Measurements from ENCODE around the gene CDH8.

CDH8 gene

GRCh38 chr16:62021161-62021581 is 15.1 kb downstream of the CDH8 start:
- no peak overlapping the region for H3K4me3 ChIP-seq (ENCODE audit: low read length)
- H3K27me3 ChIP-seq (ENCODE audit: control insufficient read depth, insufficient read depth, low read length), result no peaks in the 10 kb centered on the region
- no peaks in the 10 kb centered on the region for H3K4me1 ChIP-seq (ENCODE audit: control insufficient read depth, insufficient read depth, low read length)
- H3K36me3 ChIP-seq (ENCODE audit: control insufficient read depth, insufficient read depth, low read length), result no peaks in the 10 kb centered on the region
- no peak overlapping the region for H3K9ac ChIP-seq (ENCODE audit: low read length)
- no peak overlapping the region for H3K27ac ChIP-seq (ENCODE audit: low read depth, low read length)

- H3K9ac ChIP-seq (ENCODE audit: low read length), result no peak overlapping the region
- no peak overlapping the region for H3K4me3 ChIP-seq (ENCODE audit: low read length)
- no peaks in the 10 kb centered on the region for H3K27me3 ChIP-seq (ENCODE audit: control insufficient read depth, insufficient read depth, low read length)
- no peak overlapping the region for H3K27ac ChIP-seq (ENCODE audit: low read depth, low read length)
- H3K4me1 ChIP-seq (ENCODE audit: control insufficient read depth, insufficient read depth, low read length), result no peaks in the 10 kb centered on the region
- no peaks in the 10 kb centered on the region for H3K36me3 ChIP-seq (ENCODE audit: control insufficient read depth, insufficient read depth, low read length)
These were observed 15.6 kb downstream of the CDH8 start for GRCh38 chr16:62020681-62021080.

GRCh38 chr16:62019851-62020250 is 16.4 kb downstream of the CDH8 start:
- no peaks in the 10 kb centered on the region for H3K27me3 ChIP-seq (ENCODE audit: control insufficient read depth, insufficient read depth, low read length)
- H3K36me3 ChIP-seq (ENCODE audit: control insufficient read depth, insufficient read depth, low read length), result no peaks in the 10 kb centered on the region
- no peak overlapping the region for H3K9ac ChIP-seq (ENCODE audit: low read length)
- H3K4me3 ChIP-seq (ENCODE audit: low read length), result no peak overlapping the region
- no peaks in the 10 kb centered on the region for H3K4me1 ChIP-seq (ENCODE audit: control insufficient read depth, insufficient read depth, low read length)
- no peak overlapping the region for H3K27ac ChIP-seq (ENCODE audit: low read depth, low read length)

GRCh38 chr16:62018301-62019060 is 17.8 kb downstream of the CDH8 start:
- no peaks in the 10 kb centered on the region for H3K36me3 ChIP-seq (ENCODE audit: control insufficient read depth, insufficient read depth, low read length)
- no peaks in the 10 kb centered on the region for H3K27me3 ChIP-seq (ENCODE audit: control insufficient read depth, insufficient read depth, low read length)
- no peaks in the 10 kb centered on the region for H3K4me1 ChIP-seq (ENCODE audit: control insufficient read depth, insufficient read depth, low read length)
- no peak overlapping the region for H3K27ac ChIP-seq (ENCODE audit: low read depth, low read length)
- H3K9ac ChIP-seq (ENCODE audit: low read length), result no peak overlapping the region
- no peak overlapping the region for H3K4me3 ChIP-seq (ENCODE audit: low read length)

GRCh38 chr16:62014319-62014923 is 21.8 kb downstream of the CDH8 start:
- H3K27ac ChIP-seq (ENCODE audit: low read depth, low read length), result no peak overlapping the region
- no peaks in the 10 kb centered on the region for H3K4me1 ChIP-seq (ENCODE audit: control insufficient read depth, insufficient read depth, low read length)

GRCh38 chr16:62010186-62010585 is 26.1 kb downstream of the CDH8 start:
- H3K4me3 ChIP-seq (ENCODE audit: low read length), result no peak overlapping the region
- no peaks in the 10 kb centered on the region for H3K36me3 ChIP-seq (ENCODE audit: control insufficient read depth, insufficient read depth, low read length)
- H3K9ac ChIP-seq (ENCODE audit: low read length), result no peak overlapping the region
- no peaks in the 10 kb centered on the region for H3K4me1 ChIP-seq (ENCODE audit: control insufficient read depth, insufficient read depth, low read length)
- H3K27me3 ChIP-seq (ENCODE audit: control insufficient read depth, insufficient read depth, low read length), result no peaks in the 10 kb centered on the region
- H3K27ac ChIP-seq (ENCODE audit: low read depth, low read length), result no peak overlapping the region

More at GRCh38 chr16:62014319-62014923, 21.8 kb downstream of the CDH8 start:
- Histone ChIP-seq H3K4me3 (ENCODE audit: low read length) (no peak overlapping the region), H3K27me3 (ENCODE audit: control insufficient read depth, insufficient read depth, low read length) (no peaks in the 10 kb centered on the region), H3K9ac (ENCODE audit: low read length) (no peak overlapping the region), H3K36me3 (ENCODE audit: control insufficient read depth, insufficient read depth, low read length) (no peaks in the 10 kb centered on the region)

- H3K4me3 ChIP-seq (ENCODE audit: low read length), result no peak overlapping the region
- H3K36me3 ChIP-seq (ENCODE audit: control insufficient read depth, insufficient read depth, low read length), result no peaks in the 10 kb centered on the region
- no peak overlapping the region for H3K9ac ChIP-seq (ENCODE audit: low read length)
- no peak overlapping the region for H3K27ac ChIP-seq (ENCODE audit: low read depth, low read length)
- no peaks in the 10 kb centered on the region for H3K27me3 ChIP-seq (ENCODE audit: control insufficient read depth, insufficient read depth, low read length)
- H3K4me1 ChIP-seq (ENCODE audit: control insufficient read depth, insufficient read depth, low read length), result no peaks in the 10 kb centered on the region
These were observed 37.8 kb downstream of the CDH8 start for GRCh38 chr16:61998460-61998859.

GRCh38 chr16:61993108-61993507 is 43.1 kb downstream of the CDH8 start:
- Histone ChIP-seq H3K4me1 (ENCODE audit: control insufficient read depth, insufficient read depth, low read length) (no peaks in the 10 kb centered on the region), H3K27ac (ENCODE audit: low read depth, low read length) (no peak overlapping the region), H3K36me3 (ENCODE audit: control insufficient read depth, insufficient read depth, low read length) (no peaks in the 10 kb centered on the region), H3K9ac (ENCODE audit: low read length) (no peak overlapping the region), H3K4me3 (ENCODE audit: low read length) (no peak overlapping the region), H3K27me3 (ENCODE audit: control insufficient read depth, insufficient read depth, low read length) (no peaks in the 10 kb centered on the region)

GRCh38 chr16:61987474-61988012 is 48.7 kb downstream of the CDH8 start:
- H3K4me1 ChIP-seq (ENCODE audit: control insufficient read depth, insufficient read depth, low read length), result no peaks in the 10 kb centered on the region
- no peak overlapping the region for H3K4me3 ChIP-seq (ENCODE audit: low read length)
- H3K36me3 ChIP-seq (ENCODE audit: control insufficient read depth, insufficient read depth, low read length), result no peaks in the 10 kb centered on the region
- no peak overlapping the region for H3K27ac ChIP-seq (ENCODE audit: low read depth, low read length)
- no peak overlapping the region for H3K9ac ChIP-seq (ENCODE audit: low read length)
- H3K27me3 ChIP-seq (ENCODE audit: control insufficient read depth, insufficient read depth, low read length), result no peaks in the 10 kb centered on the region

GRCh38 chr16:61969077-61969382 is 67.2 kb downstream of the CDH8 start:
- H3K36me3 ChIP-seq (ENCODE audit: control insufficient read depth, insufficient read depth, low read length), result no peaks in the 10 kb centered on the region
- no peak overlapping the region for H3K4me3 ChIP-seq (ENCODE audit: low read length)
- no peak overlapping the region for H3K27ac ChIP-seq (ENCODE audit: low read depth, low read length)
- H3K4me1 ChIP-seq (ENCODE audit: control insufficient read depth, insufficient read depth, low read length), result no peaks in the 10 kb centered on the region
- H3K9ac ChIP-seq (ENCODE audit: low read length), result no peak overlapping the region
- no peaks in the 10 kb centered on the region for H3K27me3 ChIP-seq (ENCODE audit: control insufficient read depth, insufficient read depth, low read length)

GRCh38 chr16:61968242-61969076 is 67.8 kb downstream of the CDH8 start:
- Histone ChIP-seq H3K4me1 (ENCODE audit: control insufficient read depth, insufficient read depth, low read length) (no peaks in the 10 kb centered on the region), H3K9ac (ENCODE audit: low read length) (no peak overlapping the region), H3K4me3 (ENCODE audit: low read length) (no peak overlapping the region), H3K36me3 (ENCODE audit: control insufficient read depth, insufficient read depth, low read length) (no peaks in the 10 kb centered on the region), H3K27me3 (ENCODE audit: control insufficient read depth, insufficient read depth, low read length) (no peaks in the 10 kb centered on the region), H3K27ac (ENCODE audit: low read depth, low read length) (no peak overlapping the region)

GRCh38 chr16:61957075-61957855 is 79.0 kb downstream of the CDH8 start:
- no peaks in the 10 kb centered on the region for H3K4me1 ChIP-seq (ENCODE audit: control insufficient read depth, insufficient read depth, low read length)
- no peaks in the 10 kb centered on the region for H3K36me3 ChIP-seq (ENCODE audit: control insufficient read depth, insufficient read depth, low read length)
- no peaks in the 10 kb centered on the region for H3K27me3 ChIP-seq (ENCODE audit: control insufficient read depth, insufficient read depth, low read length)
- no peak overlapping the region for H3K4me3 ChIP-seq (ENCODE audit: low read length)
- H3K27ac ChIP-seq (ENCODE audit: low read depth, low read length), result no peak overlapping the region
- H3K9ac ChIP-seq (ENCODE audit: low read length), result no peak overlapping the region

Data from rectal smooth muscle tissue (tissue), 1 donor.